Measurements from ENCODE around the gene VPS37C. TPM values are rescaled to one million over a fixed set of nuclear protein-coding genes. Genes with fewer than 3 reads are reported as not detected.
A peak's percentile ranks its signal among the peaks of the same experiment; 100 is the strongest.

VPS37C gene
- total RNA-seq, 4 donors from 2014 or later, result 28.9 to 56.9 (median 40.3) TPM

DNA sequence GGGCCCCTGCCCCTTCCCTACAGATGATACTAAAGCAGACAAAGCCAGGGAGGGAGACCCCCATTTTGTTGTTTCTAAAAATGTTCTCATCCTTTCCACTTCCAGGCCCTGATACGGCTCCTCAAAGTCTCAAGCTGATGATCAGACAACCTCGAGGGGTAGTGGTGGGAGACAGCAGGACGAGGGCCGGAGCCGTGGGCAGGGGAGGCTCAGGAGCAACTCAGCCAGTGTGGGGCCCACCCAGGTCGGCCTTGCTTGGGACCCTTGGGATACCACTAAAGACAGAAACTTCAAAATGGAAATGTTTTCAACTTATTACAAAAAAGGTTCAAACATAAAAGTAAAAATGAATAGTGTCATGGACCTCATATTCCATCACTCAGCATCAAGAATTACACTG lies 15.2 kb upstream of the VPS37C start:
- no peak overlapping the region for H3K4me3 ChIP-seq
- no peaks in the 10 kb centered on the region for H3K9me3 ChIP-seq
- no peak for DNase-seq
- H3K36me3 ChIP-seq, result no peaks in the 10 kb centered on the region
- H3K27me3 ChIP-seq, result no peaks in the 10 kb centered on the region
- H3K27ac ChIP-seq, result no peak overlapping the region
- no peak for TF ChIP-seq POLR2A (IDR thresholded peaks at IDR 0.05)
- TF ChIP-seq, protein P1, sequence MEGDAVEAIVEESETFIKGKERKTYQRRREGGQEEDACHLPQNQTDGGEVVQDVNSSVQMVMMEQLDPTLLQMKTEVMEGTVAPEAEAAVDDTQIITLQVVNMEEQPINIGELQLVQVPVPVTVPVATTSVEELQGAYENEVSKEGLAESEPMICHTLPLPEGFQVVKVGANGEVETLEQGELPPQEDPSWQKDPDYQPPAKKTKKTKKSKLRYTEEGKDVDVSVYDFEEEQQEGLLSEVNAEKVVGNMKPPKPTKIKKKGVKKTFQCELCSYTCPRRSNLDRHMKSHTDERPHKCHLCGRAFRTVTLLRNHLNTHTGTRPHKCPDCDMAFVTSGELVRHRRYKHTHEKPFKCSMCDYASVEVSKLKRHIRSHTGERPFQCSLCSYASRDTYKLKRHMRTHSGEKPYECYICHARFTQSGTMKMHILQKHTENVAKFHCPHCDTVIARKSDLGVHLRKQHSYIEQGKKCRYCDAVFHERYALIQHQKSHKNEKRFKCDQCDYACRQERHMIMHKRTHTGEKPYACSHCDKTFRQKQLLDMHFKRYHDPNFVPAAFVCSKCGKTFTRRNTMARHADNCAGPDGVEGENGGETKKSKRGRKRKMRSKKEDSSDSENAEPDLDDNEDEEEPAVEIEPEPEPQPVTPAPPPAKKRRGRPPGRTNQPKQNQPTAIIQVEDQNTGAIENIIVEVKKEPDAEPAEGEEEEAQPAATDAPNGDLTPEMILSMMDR (IDR thresholded peaks at IDR 0.05), result no peak
- H3K4me1 ChIP-seq, result no peaks in the 10 kb centered on the region

DNA sequence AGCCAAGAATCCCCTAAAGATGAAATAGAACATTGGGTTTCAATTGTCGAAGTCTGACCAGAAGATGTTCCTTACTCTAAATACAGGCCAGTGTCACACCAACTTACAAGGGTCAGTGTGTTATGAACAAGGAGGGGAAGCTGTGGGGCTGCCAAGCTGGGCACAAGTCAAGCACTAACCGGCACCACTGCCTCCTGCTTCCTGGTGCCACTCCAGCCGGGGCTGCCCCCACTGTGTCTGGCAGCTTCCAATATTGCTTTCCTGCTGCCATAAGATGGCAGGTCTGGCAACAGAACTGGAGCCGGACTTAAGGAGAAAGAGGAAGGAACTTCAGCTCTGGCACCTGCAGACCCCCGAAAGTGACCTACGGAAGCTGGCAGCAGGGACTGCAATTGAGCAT lies 13.7 kb upstream of the VPS37C start:
- Histone ChIP-seq H3K27me3 (no peaks in the 10 kb centered on the region), H3K36me3 (no peaks in the 10 kb centered on the region), H3K9me3 (no peaks in the 10 kb centered on the region), H3K27ac (no peak overlapping the region), H3K4me1 (no peaks in the 10 kb centered on the region), H3K4me3 (no peak overlapping the region)
- no peak for DNase-seq
- TF ChIP-seq, protein P1 (IDR thresholded peaks at IDR 0.05), result no peak
- TF ChIP-seq POLR2A (IDR thresholded peaks at IDR 0.05), result no peak

DNA sequence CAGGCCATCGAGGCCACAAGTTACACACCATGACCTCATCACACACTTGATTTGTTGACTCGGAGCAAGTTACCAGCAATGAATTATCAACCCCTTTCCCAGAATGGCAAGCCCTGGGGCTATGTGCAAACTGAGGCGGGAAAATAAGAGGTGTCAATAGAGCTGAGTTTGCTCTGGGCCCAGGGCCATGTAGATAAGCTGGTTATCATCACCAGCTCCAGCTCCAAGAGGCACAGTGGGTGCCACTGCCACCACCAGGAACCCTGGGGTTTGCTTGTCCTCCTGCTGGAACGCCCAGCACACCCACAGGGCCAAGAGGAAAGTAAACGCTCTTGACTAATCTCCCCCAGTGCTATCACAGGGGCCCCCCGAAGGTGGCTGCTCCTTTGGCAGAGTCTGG lies 13.0 kb upstream of the VPS37C start:
- Histone ChIP-seq H3K4me1 (no peaks in the 10 kb centered on the region), H3K9me3 (no peaks in the 10 kb centered on the region), H3K4me3 (no peak overlapping the region), H3K27me3 (no peaks in the 10 kb centered on the region), H3K36me3 (no peaks in the 10 kb centered on the region), H3K27ac (no peak overlapping the region)
- DNase-seq, result no peak
- TF ChIP-seq POLR2A (IDR thresholded peaks at IDR 0.05), result no peak
- TF ChIP-seq, protein P1 (IDR thresholded peaks at IDR 0.05), result no peak

DNA sequence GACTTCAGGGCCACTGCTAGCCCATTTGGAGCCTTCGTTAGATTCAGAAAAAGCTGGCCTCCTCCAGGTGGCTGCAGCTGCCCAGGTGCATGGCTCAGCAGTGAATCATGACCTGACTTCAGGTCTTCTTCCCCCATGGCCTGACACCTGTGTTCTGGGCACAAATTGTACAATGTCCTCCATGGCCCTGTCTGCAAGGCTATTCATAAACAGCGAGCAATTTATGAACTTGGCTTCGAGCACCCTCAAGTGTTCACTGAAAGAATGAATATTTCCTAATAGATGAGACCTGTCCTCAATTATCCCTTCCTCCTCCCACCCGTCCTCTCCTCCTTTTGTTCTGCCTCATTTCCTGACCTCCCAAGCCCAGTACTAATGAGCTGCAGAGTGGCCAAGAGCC lies 12.2 kb upstream of the VPS37C start:
- Histone ChIP-seq H3K4me1 (no peaks in the 10 kb centered on the region), H3K27ac (no peak overlapping the region), H3K4me3 (no peak overlapping the region), H3K9me3 (no peaks in the 10 kb centered on the region), H3K27me3 (no peaks in the 10 kb centered on the region), H3K36me3 (no peaks in the 10 kb centered on the region)
- TF ChIP-seq, protein P1 (IDR thresholded peaks at IDR 0.05), result peak in 3 of 6 experiments; percentile 52 to 70 (median 57)
- TF ChIP-seq POLR2A (IDR thresholded peaks at IDR 0.05), result no peak
- DNase-seq, result no peak

DNA sequence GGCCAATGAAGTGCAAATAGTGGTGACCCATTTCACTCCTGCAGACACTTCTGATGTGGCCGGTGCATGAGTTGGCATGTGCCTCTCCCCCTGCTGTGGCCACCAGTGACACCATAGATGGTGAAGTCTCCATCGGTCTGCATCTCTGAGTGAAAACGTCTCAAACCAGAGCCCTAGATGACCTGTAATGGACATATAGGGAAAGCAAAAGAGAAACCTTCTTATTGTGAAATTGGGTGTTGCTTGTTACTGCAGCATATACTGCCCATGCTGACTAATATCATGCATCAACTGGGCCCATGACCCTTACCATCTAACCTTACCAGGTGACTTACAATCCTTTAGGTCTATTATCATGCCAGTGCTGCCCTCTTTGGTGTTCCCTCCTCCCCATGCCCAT lies 11.7 kb upstream of the VPS37C start:
- H3K36me3 ChIP-seq, result no peaks in the 10 kb centered on the region
- H3K9me3 ChIP-seq, result no peaks in the 10 kb centered on the region
- no peaks in the 10 kb centered on the region for H3K4me1 ChIP-seq
- H3K27me3 ChIP-seq, result no peaks in the 10 kb centered on the region
- no peak for DNase-seq
- no peak overlapping the region for H3K4me3 ChIP-seq
- no peak overlapping the region for H3K27ac ChIP-seq
- TF ChIP-seq POLR2A (IDR thresholded peaks at IDR 0.05), result no peak
- TF ChIP-seq, protein P1 (IDR thresholded peaks at IDR 0.05), result no peak

DNA sequence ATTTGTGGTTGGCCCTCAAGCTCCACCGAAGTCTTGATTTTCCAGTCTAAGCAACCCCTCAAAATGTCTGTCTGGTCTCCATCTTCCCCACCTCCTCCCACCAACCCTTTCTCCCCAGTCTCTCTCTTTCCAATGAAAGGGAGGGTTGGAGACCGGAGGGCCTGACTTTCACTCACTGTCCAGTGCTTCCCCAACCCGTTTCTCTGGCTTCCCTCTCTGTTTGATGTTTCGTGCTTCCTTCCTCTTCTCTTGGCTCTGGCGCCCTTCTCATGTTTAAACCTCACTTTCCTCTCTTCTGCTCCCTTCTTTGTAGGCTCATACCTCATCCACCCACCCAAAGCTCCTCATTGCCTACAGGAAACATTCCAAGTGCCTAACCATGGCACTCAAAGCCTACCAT lies 11.1 kb upstream of the VPS37C start:
- no peak overlapping the region for H3K4me3 ChIP-seq
- no peak overlapping the region for H3K27ac ChIP-seq
- TF ChIP-seq, protein P1 (IDR thresholded peaks at IDR 0.05), result no peak
- TF ChIP-seq POLR2A (IDR thresholded peaks at IDR 0.05), result no peak
- H3K27me3 ChIP-seq, result no peaks in the 10 kb centered on the region
- no peaks in the 10 kb centered on the region for H3K9me3 ChIP-seq
- no peaks in the 10 kb centered on the region for H3K36me3 ChIP-seq
- no peak for DNase-seq
- no peaks in the 10 kb centered on the region for H3K4me1 ChIP-seq
